ENCODE results near the gene MTTP. TPM values are rescaled to one million over a fixed set of nuclear protein-coding genes. Genes with fewer than 3 reads are reported as not detected.

The MTTP gene
- polyA plus RNA-seq, 3 donors: 0.05 to 0.07 TPM; not detected in 1

GRCh38 chr4:99654361-99654761, 79.7 kb downstream of the MTTP start:
- H3K27ac ChIP-seq (ENCODE audit: low read depth, low read length): no peak overlapping the region
- WGBS, 3 donors: 80 to 93% (median 85%) methylated on average over 13 to 15 of the region's 15 CpGs

DNA sequence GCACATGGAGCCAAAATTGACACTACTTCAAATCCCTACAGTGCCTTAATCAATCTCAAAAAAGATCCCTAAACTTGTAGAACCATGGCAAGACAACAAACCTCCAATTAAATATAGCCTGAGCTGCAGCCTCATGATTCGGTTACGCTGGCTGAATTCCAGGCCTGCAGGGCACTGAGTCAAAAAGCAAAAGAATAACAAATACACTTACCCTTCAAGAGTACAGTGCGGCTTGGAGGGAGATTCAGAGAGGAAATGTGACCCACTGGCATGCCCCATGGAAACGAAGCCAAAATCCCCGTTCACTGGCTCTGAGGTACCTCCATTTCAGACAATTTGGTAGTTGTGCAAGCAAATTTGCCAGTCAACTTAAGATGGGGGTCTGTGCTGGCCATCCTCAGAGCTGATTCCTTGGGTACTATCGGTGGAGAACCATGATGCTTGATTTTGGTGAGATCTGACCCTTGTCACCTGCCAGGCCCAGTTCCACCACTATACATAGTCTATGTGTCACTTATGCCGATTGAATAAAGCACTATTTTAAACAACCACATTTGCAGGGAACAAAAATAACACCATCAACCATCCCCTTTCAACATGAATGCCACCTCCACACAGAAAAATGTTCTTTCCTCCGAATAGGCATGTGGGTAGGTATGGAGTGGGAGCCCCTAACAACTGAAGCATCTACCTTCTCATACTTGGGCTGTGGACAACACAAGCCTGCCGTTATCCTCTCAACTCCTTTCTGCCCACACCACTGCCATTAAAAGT, 80.9 kb downstream of the MTTP start:
- no peak overlapping the region for H3K27ac ChIP-seq (ENCODE audit: low read depth, low read length)
- WGBS, 3 donors: 66 to 76% (median 67%) methylated on average over 9 of the region's 9 CpGs

- H3K27ac ChIP-seq (ENCODE audit: low read depth, low read length): no peak within 1 kb of the TSS
- 87 to 96% (median 90%) methylated on average over 1 of the region's 1 CpG for WGBS, 3 donors
Measured at GRCh38 chr4:99657798-99658197, 83.2 kb downstream of the MTTP start, which contains the start of gene C4orf54. Gene C4orf54, minus strand, starts transcription at chr4:99657828. Its CDS starts 3,180 bp downstream, at chr4:99654648.

DNA sequence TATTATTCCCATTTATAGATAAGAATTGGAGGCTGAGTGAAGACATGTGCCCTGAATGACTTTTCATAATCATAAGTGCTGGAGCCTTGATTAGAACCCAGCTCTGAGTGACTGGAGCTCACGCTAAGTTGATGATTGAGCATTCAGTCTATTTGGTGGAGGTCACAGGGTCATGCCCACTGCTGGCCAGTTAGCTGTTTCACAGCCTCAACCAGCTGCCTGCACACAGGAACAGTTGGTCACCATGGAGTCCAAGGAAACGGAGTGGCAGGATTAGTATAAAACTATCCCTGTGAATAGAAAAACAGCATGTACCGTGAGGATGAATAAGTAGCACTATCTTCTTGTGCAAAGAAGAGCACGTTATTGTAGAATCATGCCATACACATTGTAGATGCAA, 84.0 kb downstream of the MTTP start:
- H3K27ac ChIP-seq (ENCODE audit: low read depth, low read length): no peak overlapping the region
- WGBS, 3 donors: 82 to 87% (median 82%) methylated on average over 4 of the region's 4 CpGs

GRCh38 chr4:99661907-99662306, 87.3 kb downstream of the MTTP start:
- no peak overlapping the region for H3K27ac ChIP-seq (ENCODE audit: low read depth, low read length)
- 89 to 91% (median 90%) methylated on average over 5 of the region's 5 CpGs for WGBS, 3 donors

DNA sequence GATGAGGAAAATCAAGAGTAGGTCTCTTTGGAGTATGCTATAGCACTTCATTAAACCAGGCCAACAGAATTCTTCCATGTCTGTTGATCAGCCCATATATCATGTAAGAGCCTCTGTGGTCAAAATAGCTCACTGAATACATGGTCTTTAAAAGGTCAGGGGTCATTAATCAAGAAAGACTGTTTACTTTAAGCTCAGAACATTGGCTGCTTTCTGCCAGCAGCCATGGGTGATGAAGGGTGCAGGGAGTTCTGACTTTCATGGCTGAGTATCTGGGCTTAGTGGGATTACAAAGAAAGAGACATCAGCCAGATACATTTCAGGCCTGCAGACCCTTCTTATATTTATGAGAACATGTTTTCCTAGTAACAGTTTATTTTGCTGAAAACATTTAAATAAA, 90.1 kb downstream of the MTTP start:
- H3K27ac ChIP-seq (ENCODE audit: low read depth, low read length): no peak overlapping the region

- 45 to 79% (median 78%) methylated on average over 1 of the region's 1 CpG for WGBS, 3 donors
- no peak overlapping the region for H3K27ac ChIP-seq (ENCODE audit: low read depth, low read length)
Measured at GRCh38 chr4:99665983-99666382, 91.4 kb downstream of the MTTP start.

DNA sequence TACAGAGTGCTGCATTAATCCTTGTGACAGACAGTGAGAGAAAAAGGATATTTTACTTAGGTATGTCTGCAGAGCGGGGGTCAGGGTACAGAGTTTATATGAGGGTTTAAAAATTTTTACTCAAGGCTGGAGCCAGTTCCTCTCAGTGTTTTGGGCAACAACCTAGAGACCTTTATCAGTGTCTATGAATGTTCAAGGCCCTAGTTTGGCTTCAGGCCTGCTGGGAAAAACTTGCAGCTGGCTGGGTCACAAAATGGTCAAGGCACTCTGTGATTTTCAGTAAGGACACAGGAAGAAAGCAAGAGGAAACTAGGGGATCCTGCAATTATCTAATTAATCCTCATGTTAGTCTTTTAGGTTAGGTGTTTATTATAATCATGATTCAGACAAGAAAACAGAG, 93.8 kb downstream of the MTTP start:
- WGBS, 3 donors: 53 to 81% (median 74%) methylated on average over 1 of the region's 1 CpG
- no peak overlapping the region for H3K27ac ChIP-seq (ENCODE audit: low read depth, low read length)

DNA sequence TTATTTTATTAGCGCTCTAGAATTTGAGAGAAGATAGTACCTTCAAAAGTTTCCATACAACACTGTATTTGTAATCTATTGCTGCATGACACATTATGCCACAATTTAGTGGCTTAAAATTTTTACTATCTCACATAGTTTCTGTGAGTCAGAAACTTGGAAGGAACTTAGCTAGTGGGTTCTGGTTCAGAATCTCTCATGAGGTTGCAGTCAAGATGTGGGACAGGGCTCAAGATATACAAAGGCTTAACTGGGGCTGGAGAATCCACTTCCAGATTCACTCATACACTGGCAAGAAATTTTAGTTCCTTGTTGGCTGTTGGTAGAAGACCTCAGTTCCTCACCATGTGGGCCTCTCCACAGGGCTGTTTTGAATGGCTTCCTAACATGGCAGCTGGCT, 94.5 kb downstream of the MTTP start:
- 59 to 96% (median 96%) methylated on average over 1 of the region's 1 CpG for WGBS, 3 donors
- H3K27ac ChIP-seq (ENCODE audit: low read depth, low read length): no peak overlapping the region

DNA sequence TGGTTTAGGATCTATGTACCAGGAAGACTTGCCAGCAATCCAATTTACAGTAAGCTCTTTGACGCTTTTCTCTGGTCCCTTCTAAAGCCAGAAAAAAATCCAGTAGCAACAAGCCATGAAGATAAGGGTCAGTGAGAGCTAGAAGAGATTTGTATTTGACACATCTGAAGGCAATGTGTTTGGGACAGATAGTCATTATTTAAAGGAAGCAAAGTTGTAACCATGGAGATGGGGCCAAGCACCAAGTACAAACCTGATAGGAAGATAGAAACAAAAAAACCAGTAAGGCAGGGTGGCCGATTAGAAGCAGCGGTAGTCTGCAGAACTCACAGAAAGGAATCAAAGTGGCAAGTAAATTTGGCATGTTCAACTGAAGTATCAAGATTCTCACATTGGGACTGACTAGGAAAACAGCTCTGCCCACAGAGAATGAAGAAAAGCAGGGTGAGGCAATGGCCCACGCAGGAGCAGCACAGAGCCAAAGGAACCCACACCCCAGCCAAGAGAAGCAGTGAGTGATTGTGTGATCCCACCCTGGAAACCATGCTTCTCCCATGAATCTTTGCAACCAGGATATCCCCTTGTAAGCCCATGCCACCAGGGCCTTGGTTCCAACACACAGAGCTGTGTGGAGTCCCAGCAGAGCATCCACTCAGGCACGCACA, 95.9 kb downstream of the MTTP start:
- 57 to 85% (median 76%) methylated on average over 5 of the region's 5 CpGs for WGBS, 3 donors
- H3K27ac ChIP-seq (ENCODE audit: low read depth, low read length): no peak overlapping the region

Other genes starting within 250 kb of the MTTP start
- gene ADH1C, start 222.1 kb upstream of the MTTP start, polyA plus RNA-seq: 100 to 1,000 TPM in 1 of 3 donors, 10 to 100 TPM in 1, 1 to 10 TPM in 1; 8.1 to 118 (median 29.8) TPM
- gene ADH7, start 139.5 kb upstream of the MTTP start, polyA plus RNA-seq: 1 to 10 TPM in 1 of 3 donors, not detected in 2; 1.2 TPM
- gene C4orf17, start 63.8 kb upstream of the MTTP start, polyA plus RNA-seq: not detected
- 1 to 10 TPM; 3.7 to 5.1 (median 4.2) TPM for gene TRMT10A, start 10.8 kb upstream of the MTTP start, polyA plus RNA-seq
- under 1 TPM in 2 of 3 donors, not detected in 1; under 0.01 to 0.01 TPM for gene C4orf54, start 83.0 kb downstream of the MTTP start, polyA plus RNA-seq
- 1 to 10 TPM in 2 of 3 donors, under 1 TPM in 1; 0.36 to 1.5 (median 1.2) TPM for gene DAPP1, start 242.0 kb downstream of the MTTP start, polyA plus RNA-seq

All from adipose tissue (tissue), 3 donors.